Measurements from ENCODE around the gene ZSCAN22. TPM values are rescaled to one million over a fixed set of nuclear protein-coding genes. Genes with fewer than 3 reads are reported as not detected.
"Not testable (repeated sequence)": the region's sequence is repeated elsewhere in the genome, so short reads cannot be mapped to it uniquely, and the experiment has no call there.

Gene ZSCAN22
- total RNA-seq, 2 experiments from 2014 or later = 2.8 to 3.2 TPM

DNA sequence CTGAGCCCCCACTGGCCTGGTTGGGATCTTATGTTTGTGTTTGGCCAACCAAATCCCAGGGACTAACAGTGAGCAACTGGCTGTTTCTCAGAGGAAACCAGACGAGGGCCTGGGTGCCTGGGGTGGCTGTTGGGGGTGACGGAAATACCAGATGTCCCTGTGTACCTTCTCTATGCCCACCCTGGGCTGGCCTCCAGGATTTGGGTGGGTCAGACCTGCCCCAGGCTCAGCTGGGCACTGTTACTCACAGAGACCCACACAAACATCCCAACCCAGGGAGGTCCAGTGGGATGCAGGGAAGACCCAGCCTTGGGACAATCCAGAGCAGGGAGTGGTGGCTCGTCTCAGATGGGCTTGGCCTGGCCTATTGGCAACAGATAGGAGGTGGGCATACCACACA is 8.8 kb downstream of the ZSCAN22 start:
- Mint-ChIP-seq H3K36me3 (peaks cover 23% of the 10 kb centered on the region), H3K9me3 (no peaks in the 10 kb centered on the region), H3K27me3 (no peaks in the 10 kb centered on the region), H3K4me1 (peaks cover 7% of the 10 kb centered on the region), H3K4me3 (no peak overlapping the region), H3K27ac (no peak overlapping the region)
- DNase-seq = no peak

DNA sequence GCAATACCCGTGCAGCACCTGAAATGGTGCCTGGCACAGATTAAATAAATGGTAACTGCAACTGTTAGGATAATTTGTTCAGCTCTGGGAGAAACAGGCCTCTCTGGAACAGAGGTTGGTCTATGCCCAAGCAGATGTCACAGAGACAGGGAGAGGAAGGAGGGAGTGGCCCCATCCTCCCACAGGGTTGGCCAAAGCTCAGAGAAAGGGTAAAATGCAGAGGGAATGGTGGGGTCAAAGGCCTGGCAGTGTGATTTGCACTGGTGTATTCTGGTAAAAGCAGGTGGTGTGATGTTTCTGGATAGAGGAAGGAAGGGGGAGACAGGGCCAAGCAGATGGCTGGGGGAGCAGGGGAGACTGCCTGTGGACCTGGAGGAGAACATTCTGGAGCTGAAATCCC is 9.4 kb downstream of the ZSCAN22 start:
- peaks cover 25% of the 10 kb centered on the region for H3K36me3 Mint-ChIP-seq
- peaks cover 8% of the 10 kb centered on the region for H3K4me1 Mint-ChIP-seq
- H3K4me3 Mint-ChIP-seq = no peak overlapping the region
- H3K9me3 Mint-ChIP-seq = no peaks in the 10 kb centered on the region
- no peaks in the 10 kb centered on the region for H3K27me3 Mint-ChIP-seq
- DNase-seq = no peak
- no peak overlapping the region for H3K27ac Mint-ChIP-seq

DNA sequence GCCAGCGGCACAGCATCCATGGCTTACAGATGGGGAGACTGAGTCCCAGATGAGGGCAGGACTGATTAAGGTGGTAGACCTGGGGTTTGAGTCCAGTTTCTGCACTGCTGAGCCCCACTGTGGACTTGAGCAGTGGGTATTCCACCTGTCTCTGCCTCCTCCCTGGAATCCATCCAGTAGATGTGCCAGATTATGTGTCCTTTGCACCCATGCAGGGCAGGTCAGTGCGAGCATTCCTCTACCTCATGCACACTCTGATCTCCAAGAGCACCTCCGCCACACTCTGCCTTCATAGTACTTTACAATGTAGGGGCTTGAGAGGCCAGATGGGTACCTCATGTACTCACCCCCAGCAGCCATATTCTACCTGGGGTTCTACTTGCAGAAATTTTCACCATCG is 10.0 kb downstream of the ZSCAN22 start:
- Mint-ChIP-seq H3K4me3 (no peak overlapping the region), H3K27me3 (no peaks in the 10 kb centered on the region), H3K9me3 (no peaks in the 10 kb centered on the region), H3K27ac (no peak overlapping the region), H3K36me3 (peaks cover 25% of the 10 kb centered on the region), H3K4me1 (peaks cover 8% of the 10 kb centered on the region)
- no peak for DNase-seq

DNA sequence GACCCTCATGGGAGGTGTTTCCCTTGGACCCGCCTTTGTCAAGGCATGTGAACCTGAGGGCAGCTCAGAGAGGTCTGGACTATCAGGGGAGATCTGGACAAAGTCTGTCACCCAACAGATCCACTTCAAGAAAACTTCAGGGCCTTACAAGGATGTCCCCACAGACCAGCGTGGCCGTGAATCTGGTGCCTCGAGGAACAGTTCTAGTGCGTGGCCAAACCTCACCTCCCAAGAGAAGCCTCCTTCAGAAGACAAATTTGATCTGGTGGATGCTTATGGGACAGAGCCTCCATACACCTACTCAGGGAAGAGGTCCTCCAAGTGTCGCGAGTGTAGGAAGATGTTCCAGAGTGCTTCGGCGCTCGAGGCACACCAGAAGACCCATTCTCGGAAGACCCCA is 11.5 kb downstream of the ZSCAN22 start:
- H3K27ac Mint-ChIP-seq = no peak overlapping the region
- no peaks in the 10 kb centered on the region for H3K27me3 Mint-ChIP-seq
- peaks cover 8% of the 10 kb centered on the region for H3K4me1 Mint-ChIP-seq
- H3K9me3 Mint-ChIP-seq = no peaks in the 10 kb centered on the region
- no peak overlapping the region for H3K4me3 Mint-ChIP-seq
- DNase-seq = no peak
- H3K36me3 Mint-ChIP-seq = peaks cover 27% of the 10 kb centered on the region

DNA sequence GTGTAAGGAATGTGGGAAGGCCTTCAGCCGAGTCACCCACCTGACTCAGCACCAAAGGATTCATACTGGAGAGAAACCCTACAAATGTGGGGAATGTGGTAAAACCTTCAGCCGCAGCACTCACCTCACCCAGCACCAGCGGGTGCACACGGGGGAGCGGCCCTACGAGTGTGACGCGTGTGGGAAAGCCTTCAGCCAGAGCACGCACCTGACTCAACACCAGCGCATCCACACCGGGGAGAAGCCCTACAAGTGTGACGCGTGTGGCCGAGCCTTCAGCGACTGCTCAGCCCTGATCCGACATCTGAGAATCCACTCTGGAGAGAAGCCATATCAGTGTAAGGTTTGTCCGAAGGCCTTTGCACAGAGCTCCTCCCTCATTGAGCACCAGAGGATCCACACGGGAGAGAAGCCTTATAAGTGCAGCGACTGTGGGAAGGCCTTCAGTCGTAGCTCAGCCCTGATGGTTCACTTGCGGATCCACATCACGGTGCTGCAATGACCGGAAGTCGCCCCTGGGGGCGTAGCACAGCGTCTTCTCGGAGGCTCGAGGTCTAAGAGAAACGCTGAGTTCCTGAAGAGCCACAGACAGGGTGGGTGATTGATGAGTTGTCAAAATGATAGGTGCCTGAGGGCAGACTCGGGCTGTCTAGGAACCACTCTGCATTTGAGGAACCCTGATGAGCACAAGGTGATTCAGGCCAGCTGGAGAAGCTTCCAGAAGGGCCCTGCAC is 12.2 kb downstream of the ZSCAN22 start:
- H3K4me3 Mint-ChIP-seq = no peak overlapping the region
- H3K9me3 Mint-ChIP-seq = no peaks in the 10 kb centered on the region
- no peak for DNase-seq
- H3K27ac Mint-ChIP-seq = no peak overlapping the region
- H3K4me1 Mint-ChIP-seq = peaks cover 8% of the 10 kb centered on the region
- H3K27me3 Mint-ChIP-seq = no peaks in the 10 kb centered on the region
- peaks cover 27% of the 10 kb centered on the region for H3K36me3 Mint-ChIP-seq

DNA sequence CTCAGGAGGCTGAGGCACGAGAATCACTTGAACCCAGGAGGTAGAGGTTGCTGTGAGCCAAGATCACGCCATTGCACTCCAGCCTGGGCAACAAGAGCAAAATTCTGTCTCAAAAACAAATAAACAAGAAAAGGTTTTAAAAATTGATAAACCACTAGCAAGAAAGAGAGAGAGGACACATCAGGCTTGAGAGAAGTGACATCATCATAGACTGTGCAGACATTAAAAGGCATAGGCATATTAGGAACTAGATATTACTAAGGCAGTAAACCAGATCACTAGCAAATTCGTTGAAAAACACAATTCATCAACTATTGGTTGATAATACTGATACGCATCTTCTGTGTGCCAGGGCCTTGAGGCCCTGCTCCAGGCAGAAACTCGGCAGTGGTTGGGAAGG is 18.8 kb downstream of the ZSCAN22 start:
- Mint-ChIP-seq H3K9me3 (no peaks in the 10 kb centered on the region), H3K4me1 (peaks cover 30% of the 10 kb centered on the region), H3K27ac (peak overlapping the region; percentile 22), H3K27me3 (no peaks in the 10 kb centered on the region), H3K36me3 (peaks cover 20% of the 10 kb centered on the region), H3K4me3 (peak overlapping the region; percentile 87)
- DNase-seq = no peak

DNA sequence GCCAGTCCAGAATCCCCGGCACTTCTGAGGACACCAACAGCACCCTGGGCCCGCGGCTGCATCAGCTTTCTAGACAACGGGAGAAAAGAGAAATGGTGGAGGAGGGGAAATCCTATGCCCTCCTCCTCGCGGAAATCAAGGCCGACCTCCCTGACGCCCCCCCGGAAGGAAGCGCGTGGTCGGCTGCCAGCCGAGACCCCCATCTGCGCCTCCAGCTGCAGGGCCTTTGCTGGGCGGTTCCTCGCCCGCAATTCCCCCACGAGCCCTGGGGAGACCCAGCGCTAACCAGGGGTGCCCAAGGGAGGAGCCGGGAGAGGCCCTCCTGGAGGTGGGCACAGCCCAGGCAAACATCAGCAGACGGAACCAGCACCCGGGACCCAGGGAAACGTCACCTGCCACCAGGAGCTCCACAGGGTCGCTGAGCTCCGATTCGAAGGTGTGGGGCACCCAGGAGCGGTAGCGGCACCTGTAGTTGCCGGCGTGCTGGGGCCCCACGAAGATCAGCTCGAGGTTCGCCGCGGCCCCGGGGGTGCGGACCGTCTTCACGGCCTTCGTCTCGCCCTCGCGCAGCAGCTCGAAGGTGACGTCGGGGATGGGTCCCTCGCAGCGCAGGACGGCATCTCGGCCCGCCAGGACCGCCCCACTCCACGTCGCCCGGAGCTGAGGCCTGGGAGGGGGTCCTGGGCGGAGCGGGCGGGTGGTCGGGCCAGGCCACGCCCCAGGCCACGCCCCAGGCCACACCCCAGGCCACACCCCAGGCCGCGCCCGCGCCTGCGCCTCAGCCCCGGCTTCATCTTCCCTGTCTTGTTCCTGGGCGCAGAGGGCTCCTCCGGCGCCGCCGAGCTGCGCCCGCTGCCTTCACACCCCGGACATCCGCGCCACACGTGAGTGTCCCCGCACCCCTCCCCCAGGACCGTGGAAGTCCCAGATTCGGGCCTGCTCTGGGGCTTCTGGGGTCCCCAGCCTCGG is 20.5 kb downstream of the ZSCAN22 start:
- peak overlapping the region; percentile 97 for H3K4me3 Mint-ChIP-seq
- peaks cover 31% of the 10 kb centered on the region for H3K36me3 Mint-ChIP-seq
- H3K27me3 Mint-ChIP-seq = no peaks in the 10 kb centered on the region
- DNase-seq = peak; percentile 80
- H3K27ac Mint-ChIP-seq = peak overlapping the region; percentile 90
- H3K9me3 Mint-ChIP-seq = no peaks in the 10 kb centered on the region
- peaks cover 29% of the 10 kb centered on the region for H3K4me1 Mint-ChIP-seq

DNA sequence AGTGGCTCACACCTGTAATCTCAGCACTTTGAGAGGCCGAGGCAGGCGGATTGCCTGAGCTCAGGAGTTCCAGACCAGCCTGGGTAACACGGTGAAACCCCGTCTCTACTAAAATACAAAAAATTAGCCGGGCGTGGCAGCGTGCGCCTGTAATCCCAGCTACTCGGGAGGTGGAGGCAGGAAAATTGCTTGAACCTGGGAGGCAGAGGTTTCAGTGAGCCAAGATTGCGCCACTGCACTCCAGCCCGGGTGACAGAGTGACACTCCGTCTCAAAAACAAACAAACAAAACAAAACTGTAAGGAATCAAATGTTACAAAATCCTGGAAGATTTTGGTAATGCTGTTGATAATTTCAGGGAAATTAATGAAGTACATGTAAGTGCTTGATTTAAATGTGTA is 21.3 kb downstream of the ZSCAN22 start:
- DNase-seq, H3K27me3 Mint-ChIP-seq, H3K9me3 Mint-ChIP-seq: not testable (repeated sequence)
- peaks cover 29% of the 10 kb centered on the region for H3K4me1 Mint-ChIP-seq
- H3K36me3 Mint-ChIP-seq = peaks cover 33% of the 10 kb centered on the region
- peak overlapping the region; percentile 97 for H3K4me3 Mint-ChIP-seq
- H3K27ac Mint-ChIP-seq = peak overlapping the region; percentile 90

DNA sequence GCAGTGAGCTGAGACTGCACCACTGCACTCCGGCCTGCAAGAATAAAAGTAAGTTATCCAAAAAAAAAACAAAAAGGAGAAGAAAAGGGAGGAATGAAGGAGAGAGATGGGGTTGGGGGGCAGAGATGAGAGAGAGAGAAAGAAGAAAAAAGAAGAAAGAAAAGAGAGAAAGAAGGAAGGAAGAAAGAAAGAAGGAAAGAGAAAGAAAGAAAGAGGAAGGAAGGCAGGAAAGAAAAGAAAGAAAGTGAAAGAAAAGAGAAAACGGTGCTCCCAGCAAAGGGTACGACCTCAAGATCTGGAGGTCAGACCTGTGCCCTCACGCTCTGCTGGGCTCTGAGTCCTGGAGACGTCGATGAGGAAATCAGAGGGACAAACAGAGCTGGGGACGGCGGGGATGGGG is 22.8 kb downstream of the ZSCAN22 start:
- Mint-ChIP-seq H3K4me1 (peaks cover 29% of the 10 kb centered on the region), H3K36me3 (peaks cover 33% of the 10 kb centered on the region), H3K27ac (peak overlapping the region; percentile 52)

DNA sequence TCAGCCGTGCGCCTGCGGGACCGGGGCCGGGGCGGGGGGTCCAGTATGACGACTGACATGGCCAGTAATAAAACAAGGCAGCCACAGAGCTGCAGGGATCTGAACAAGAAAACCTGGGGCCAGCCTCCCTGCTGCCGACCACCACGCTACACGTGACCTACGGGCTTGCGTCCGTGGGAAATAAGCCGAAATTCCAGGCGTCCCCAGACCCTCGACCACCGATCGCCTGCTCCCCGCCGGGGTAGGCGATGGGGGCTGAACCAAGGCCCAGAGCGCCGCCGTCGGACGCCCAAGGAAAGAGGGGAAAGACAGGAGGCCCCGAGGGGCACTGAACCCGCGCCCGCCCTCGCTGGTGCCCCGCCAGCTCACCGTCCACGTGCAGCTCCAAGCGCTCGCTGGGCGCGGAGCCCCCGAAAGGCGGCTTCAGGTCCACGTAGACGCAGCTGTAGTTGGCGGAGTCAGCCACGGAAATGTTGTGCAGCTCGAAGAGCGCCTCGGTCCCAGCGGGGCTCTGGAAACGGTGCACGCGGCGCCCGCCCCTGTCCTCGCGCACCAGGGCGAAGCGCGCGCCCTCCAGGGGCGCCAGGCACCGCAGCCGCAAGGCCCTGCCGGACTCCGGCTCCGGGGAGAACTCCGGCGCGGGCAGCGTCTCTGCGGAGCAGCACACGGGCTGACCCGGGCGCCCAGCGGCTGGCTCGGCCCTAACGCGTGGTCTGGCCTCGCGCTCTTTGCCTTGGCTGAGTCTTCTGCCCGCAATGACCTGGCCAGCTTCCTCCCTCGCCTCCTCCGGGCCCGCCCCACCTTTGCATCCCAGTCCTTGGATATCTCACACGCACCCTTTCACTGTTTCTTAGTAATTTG is 23.4 kb downstream of the ZSCAN22 start:
- peak overlapping the region; percentile 45 for H3K4me3 Mint-ChIP-seq
- no peak overlapping the region for H3K27ac Mint-ChIP-seq
- DNase-seq = no peak
- H3K27me3 Mint-ChIP-seq = no peaks in the 10 kb centered on the region
- H3K4me1 Mint-ChIP-seq = peaks cover 29% of the 10 kb centered on the region
- no peaks in the 10 kb centered on the region for H3K9me3 Mint-ChIP-seq
- peaks cover 28% of the 10 kb centered on the region for H3K36me3 Mint-ChIP-seq

More for the DNA sequence above, 22.8 kb downstream of the ZSCAN22 start:
- Mint-ChIP-seq H3K9me3 (no peaks in the 10 kb centered on the region), H3K27me3 (no peaks in the 10 kb centered on the region), H3K4me3 (peak overlapping the region; percentile 45)
- DNase-seq = no peak

DNA sequence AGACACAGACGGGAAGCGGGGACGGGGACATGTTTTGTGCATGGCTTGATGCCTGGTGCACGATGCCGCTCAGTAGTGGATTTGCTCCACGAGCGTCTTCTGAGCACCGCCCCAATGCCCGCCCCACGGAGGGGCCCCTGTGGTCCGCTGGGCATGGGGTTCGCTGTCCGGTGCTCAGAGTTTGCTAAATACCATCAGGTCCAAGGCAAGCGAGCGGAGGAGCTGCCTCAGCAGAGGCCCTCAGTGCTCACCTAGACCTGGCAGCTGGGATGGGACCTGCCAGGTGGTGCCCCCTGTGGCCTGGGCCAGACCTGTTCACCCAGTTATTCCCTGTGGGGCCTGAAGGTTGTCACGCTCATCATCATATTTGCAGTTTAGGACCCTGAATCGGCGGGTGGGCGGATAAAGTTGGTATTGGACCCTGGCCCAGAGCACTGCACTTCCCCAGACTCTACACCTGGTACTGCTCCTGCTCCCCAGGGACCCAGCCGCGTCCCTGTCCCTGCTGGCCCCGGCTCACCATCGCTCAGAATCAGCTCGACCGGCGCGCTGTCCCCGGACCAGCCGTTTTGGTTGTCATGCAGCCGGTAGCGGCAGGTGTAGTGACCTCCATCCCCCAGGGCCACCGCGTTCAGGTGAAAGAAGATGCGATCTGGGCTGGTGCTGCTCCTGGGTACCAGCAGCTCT is 24.2 kb downstream of the ZSCAN22 start:
- Mint-ChIP-seq H3K4me3 (no peak overlapping the region), H3K27me3 (no peaks in the 10 kb centered on the region), H3K4me1 (peaks cover 27% of the 10 kb centered on the region), H3K36me3 (peaks cover 24% of the 10 kb centered on the region), H3K27ac (no peak overlapping the region), H3K9me3 (no peaks in the 10 kb centered on the region)
- no peak for DNase-seq

DNA sequence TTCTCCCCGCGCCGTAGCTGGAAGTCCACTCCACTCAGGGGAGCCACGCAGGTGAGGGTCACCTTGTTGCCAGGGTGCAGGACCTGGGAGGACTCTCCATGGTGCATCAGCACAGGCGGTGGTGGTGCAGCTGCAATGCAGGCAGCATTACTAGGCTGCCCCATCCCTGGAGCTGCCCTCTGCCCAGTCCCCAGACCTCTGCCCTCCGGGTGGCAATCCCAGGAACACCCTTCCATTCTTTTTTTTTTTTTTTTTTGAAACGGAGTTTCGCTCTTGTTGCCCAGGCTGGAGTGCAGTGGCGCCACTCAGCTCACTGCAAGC is 24.7 kb downstream of the ZSCAN22 start:
- Mint-ChIP-seq H3K4me3 (no peak overlapping the region), H3K27me3 (no peaks in the 10 kb centered on the region), H3K4me1 (peaks cover 25% of the 10 kb centered on the region), H3K36me3 (peaks cover 24% of the 10 kb centered on the region), H3K9me3 (no peaks in the 10 kb centered on the region), H3K27ac (no peak overlapping the region)
- no peak for DNase-seq

DNA sequence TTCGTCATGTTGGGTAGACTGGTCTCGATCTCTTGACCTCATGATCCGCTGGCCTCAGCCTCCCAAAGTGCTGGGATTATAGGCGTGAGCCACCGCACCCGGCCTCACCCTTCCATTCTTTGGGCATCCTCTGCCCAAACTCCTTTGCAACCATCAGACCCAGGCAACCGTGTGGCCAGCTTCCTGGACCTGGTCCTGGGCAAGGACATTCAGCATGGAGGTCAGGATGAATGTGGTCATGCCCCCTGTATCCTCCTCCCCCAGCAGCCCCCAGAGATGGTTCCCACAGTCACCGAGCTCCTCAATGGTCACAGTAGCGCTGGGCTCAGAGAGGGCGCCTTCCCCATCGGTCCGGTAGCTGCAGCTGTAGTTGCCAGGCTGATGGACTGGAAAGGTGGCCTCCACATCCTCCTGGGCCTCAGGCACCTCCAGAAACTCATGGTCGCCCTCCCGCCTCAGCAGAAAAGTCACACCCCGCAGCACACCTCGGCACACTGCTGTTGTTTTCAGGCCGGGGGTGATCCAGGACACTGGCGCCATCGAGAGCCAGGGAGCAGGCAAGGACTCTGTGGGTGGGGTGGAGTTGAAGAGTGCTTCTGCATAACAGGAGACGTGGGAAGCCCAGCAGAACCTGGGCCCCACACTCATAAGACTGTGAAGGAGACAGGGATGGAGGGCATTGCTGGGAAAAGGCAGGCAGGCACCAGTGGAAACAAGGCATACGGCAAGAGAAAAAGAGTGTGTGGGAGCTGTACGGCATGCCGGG is 25.4 kb downstream of the ZSCAN22 start:
- H3K4me1 Mint-ChIP-seq = peaks cover 22% of the 10 kb centered on the region
- no peaks in the 10 kb centered on the region for H3K27me3 Mint-ChIP-seq
- no peak overlapping the region for H3K4me3 Mint-ChIP-seq
- no peak for DNase-seq
- H3K9me3 Mint-ChIP-seq = no peaks in the 10 kb centered on the region
- H3K27ac Mint-ChIP-seq = no peak overlapping the region
- H3K36me3 Mint-ChIP-seq = peaks cover 24% of the 10 kb centered on the region

Measured in activated naive CD8-positive, alpha-beta T cell treated with anti-CD3 and anti-CD28 coated beads for 36 hours (primary cell).